NCI-H146 (cell line): ENCODE measurements around the gene FAHD1.

Source experiments
- DNase-seq: peaks from one replicate; lab custom pipeline; 2025; lab: John Stamatoyannopoulos, UW

The FAHD1 gene

GRCh38 chr16:1826691-1827573 lies at the start of gene FAHD1, which contains the start of gene HAGH:
Gene FAHD1, plus strand, starts transcription at chr16:1827206. Its CDS starts 33 bp downstream, at chr16:1827239.
Gene HAGH, minus strand, starts transcription at chr16:1826825. Its CDS starts 38 bp downstream, at chr16:1826787.
- peak; percentile 94 for DNase-seq

- no peak for DNase-seq
Measured at GRCh38 chr16:1777375-1778199, 49.4 kb upstream of the FAHD1 start.

- DNase-seq: no peak
Measured at GRCh38 chr16:1778200-1779179, 48.5 kb upstream of the FAHD1 start.

- no peak for DNase-seq
Measured at GRCh38 chr16:1779234-1779701, 47.7 kb upstream of the FAHD1 start.

GRCh38 chr16:1779741-1780676 lies 47.0 kb upstream of the FAHD1 start:
- no peak for DNase-seq

- DNase-seq: no peak
Measured at GRCh38 chr16:1780677-1781072, 46.3 kb upstream of the FAHD1 start.

- no peak for DNase-seq
Measured at GRCh38 chr16:1781254-1781653, 45.8 kb upstream of the FAHD1 start.

GRCh38 chr16:1781758-1782407 lies 45.1 kb upstream of the FAHD1 start:
- DNase-seq: peak; percentile 43

- DNase-seq: peak; percentile 100
Measured at GRCh38 chr16:1782408-1783264, 44.4 kb upstream of the FAHD1 start, which contains the start of the genes NUBP2 and SPSB3. Gene NUBP2, plus strand, starts transcription at chr16:1782960. Its CDS starts 61 bp downstream, at chr16:1783021. Gene SPSB3, minus strand, starts transcription at chr16:1782571. Its CDS starts 1,088 bp downstream, at chr16:1781483.

- DNase-seq: no peak
Measured at GRCh38 chr16:1784977-1785845, 41.8 kb upstream of the FAHD1 start.

- no peak for DNase-seq
Measured at GRCh38 chr16:1785846-1786170, 41.2 kb upstream of the FAHD1 start.

- no peak for DNase-seq
Measured at GRCh38 chr16:1786242-1787055, 40.6 kb upstream of the FAHD1 start.

GRCh38 chr16:1787056-1787321 lies 40.0 kb upstream of the FAHD1 start:
- DNase-seq: no peak

- DNase-seq: no peak
Measured at GRCh38 chr16:1787322-1788094, 39.5 kb upstream of the FAHD1 start.

- no peak for DNase-seq
Measured at GRCh38 chr16:1788095-1788707, 38.8 kb upstream of the FAHD1 start.

- no peak for DNase-seq
Measured at GRCh38 chr16:1788708-1789100, 38.3 kb upstream of the FAHD1 start.
